Activated T-cell treated with anti-CD3 and anti-CD28 coated beads, Interleukin-2, amount 50 U/mL, for 24 hours (primary cell): ENCODE measurements around the gene HDGFL3.
"Not testable (repeated sequence)": the region's sequence is repeated elsewhere in the genome, so short reads cannot be mapped to it uniquely, and the experiment has no call there.

Source experiments
- DNase-seq: peaks from one replicate; pipeline ENCODE4 v3.0.0-alpha.2; 2020
- H3K27ac Mint-ChIP-seq: 2 replicates; pipeline ENCODE4 v1.8.0; 2020; ENCODE audit warnings: mild to moderate bottlenecking, mixed read lengths
- H3K27me3 Mint-ChIP-seq: 2 replicates; pipeline ENCODE4 v1.8.0; 2020; ENCODE audit warnings: mixed read lengths
- H3K36me3 Mint-ChIP-seq: 2 replicates; pipeline ENCODE4 v1.8.0; 2020; ENCODE audit warnings: low read depth, mixed read lengths
- H3K4me1 Mint-ChIP-seq: 2 replicates; pipeline ENCODE4 v1.8.0; 2020; ENCODE audit warnings: low read depth, mixed read lengths
- H3K4me3 Mint-ChIP-seq: 2 replicates; pipeline ENCODE4 v1.8.0; 2020; ENCODE audit warnings: mild to moderate bottlenecking, moderate library complexity, mixed read lengths
- H3K9me3 Mint-ChIP-seq: 2 replicates; pipeline ENCODE4 v1.8.0; 2020; ENCODE audit warnings: mixed read lengths

The HDGFL3 gene

DNA sequence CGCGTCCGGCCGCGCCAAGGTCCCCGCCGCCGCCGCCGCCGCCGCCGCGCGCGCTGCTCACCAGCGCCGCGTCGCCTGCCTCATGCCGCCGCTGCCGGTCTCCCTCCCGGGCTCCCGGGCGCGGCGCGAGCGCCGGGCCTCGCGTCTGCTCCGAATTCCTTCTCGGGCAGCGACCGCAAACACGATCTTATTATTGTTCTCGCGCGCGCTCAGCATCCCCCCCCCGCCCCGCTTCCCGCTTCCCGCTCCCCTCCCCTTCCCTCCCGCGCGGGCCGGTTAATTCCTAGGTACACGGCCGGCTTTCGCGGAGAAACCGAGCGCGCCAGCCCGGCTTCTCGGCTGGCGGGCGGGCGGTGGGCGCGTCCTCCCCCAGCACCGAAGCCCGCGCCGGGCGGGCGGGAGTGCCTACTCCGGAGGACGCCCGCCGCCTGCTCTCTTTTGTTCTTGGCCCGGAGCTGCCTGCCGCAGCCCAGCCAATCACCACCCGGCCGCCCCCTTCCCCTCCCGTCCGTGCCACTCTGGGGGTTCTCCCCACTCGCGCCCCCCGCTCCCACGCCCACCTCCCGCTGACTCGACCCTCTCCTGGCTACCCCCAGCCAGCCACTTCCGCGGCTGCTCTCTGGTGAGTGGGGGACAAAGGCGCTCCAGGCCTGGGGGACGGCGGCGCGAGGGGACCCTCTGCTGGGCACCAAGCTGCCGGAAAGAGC lies at the start of gene HDGFL3:
Gene HDGFL3 (minus strand): TSS at position 164 of the 707 bp plus-strand sequence. CDS start 409 bp downstream, outside the sequence.
- peak; percentile 52 for DNase-seq
- H3K4me3 Mint-ChIP-seq = peak within 1 kb of the TSS; percentile 79
- no peak within 1 kb of the TSS for H3K27ac Mint-ChIP-seq
- H3K4me1 Mint-ChIP-seq = peaks cover 8% of the 10 kb centered on the region
- peaks cover 40% of the 10 kb centered on the region for H3K27me3 Mint-ChIP-seq
- H3K36me3 Mint-ChIP-seq = peaks cover 2% of the 10 kb centered on the region
- H3K9me3 Mint-ChIP-seq = peaks cover 2% of the 10 kb centered on the region

DNA sequence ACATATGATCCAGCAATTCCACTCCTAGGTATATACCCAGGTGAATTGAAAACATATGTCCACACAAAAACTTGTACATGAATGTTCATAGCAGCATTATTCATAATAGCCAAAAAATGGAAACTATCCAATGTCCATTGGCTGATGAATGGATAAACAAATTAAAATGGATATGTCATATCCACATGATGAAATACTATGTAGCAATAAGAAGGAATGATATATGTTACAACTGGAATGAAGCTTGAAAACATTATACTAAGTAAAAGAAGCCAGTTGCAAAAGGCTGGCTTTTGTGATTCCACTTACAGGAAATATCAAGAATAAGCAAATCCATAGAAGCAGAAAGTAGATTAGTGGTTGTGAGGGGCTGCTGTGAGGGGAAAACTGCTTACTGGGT lies 43.2 kb upstream of the HDGFL3 start:
- no peaks in the 10 kb centered on the region for H3K4me1 Mint-ChIP-seq
- peaks cover 72% of the 10 kb centered on the region for H3K27me3 Mint-ChIP-seq
- no peak overlapping the region for H3K4me3 Mint-ChIP-seq
- no peaks in the 10 kb centered on the region for H3K36me3 Mint-ChIP-seq
- H3K27ac Mint-ChIP-seq = no peak overlapping the region
- no peaks in the 10 kb centered on the region for H3K9me3 Mint-ChIP-seq
- DNase-seq = no peak

DNA sequence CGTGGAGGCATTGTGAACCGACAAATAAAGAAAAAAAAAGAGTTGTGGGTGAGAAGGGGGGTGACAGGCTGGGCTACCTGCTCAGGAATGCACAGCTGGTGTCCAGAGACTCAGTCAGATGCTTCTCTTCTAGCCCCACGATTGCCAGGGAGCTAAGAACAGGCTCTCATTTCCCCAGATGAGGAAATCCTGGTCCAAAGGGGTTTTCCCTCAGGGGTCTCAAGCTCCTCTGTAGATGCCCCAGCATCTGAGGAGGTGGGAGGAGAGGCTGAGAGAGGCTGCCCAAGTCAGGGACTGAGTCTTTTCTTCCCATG lies 41.4 kb upstream of the HDGFL3 start:
- no peak overlapping the region for H3K4me3 Mint-ChIP-seq
- no peak overlapping the region for H3K27ac Mint-ChIP-seq
- no peak for DNase-seq
- H3K9me3 Mint-ChIP-seq = no peaks in the 10 kb centered on the region
- no peaks in the 10 kb centered on the region for H3K36me3 Mint-ChIP-seq
- peaks cover 65% of the 10 kb centered on the region for H3K27me3 Mint-ChIP-seq
- no peaks in the 10 kb centered on the region for H3K4me1 Mint-ChIP-seq

DNA sequence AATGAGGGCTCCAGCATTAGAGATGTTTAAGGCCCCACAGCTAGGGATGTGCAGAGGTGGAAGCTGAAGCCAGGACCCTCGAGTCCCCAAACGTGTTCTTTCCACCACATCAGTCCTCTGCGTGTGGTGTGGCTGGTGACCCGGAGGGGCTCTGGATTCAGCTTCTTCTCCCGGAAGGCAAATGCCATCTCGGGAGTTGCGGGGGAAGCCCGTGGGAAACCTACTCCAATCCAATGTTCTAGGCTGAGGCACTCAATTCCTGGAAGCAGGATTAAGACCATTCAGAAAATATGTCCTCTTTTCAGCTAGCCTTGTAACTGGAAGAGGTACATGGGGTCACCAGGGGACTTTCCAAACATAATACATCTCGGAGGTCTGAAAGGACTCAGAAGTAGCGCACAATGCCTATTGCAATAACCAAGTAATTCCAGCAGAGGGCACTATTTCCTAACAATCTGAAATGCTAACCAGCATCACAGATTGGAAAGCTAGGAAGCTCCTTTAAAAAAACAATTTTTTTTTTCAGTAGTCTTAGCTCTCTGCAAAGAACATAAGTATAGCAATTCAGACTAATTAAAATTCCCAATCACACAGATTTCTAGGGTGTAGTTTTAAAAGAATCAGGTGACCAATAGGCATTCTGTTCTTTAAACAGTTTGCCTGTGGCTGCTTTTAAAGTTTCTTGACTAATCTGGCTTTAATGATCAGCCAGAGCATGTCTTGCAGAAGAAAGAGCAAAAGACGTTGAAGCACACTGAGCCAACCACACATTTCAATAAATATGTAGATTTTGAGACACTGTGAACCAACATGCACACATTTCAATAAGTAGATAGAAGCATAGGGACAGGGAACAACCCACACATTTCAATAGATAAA lies 40.8 kb upstream of the HDGFL3 start:
- no peak for DNase-seq
- Mint-ChIP-seq H3K36me3 (no peaks in the 10 kb centered on the region), H3K4me3 (no peak overlapping the region), H3K27ac (no peak overlapping the region), H3K9me3 (no peaks in the 10 kb centered on the region), H3K4me1 (no peaks in the 10 kb centered on the region), H3K27me3 (peaks cover 65% of the 10 kb centered on the region)

DNA sequence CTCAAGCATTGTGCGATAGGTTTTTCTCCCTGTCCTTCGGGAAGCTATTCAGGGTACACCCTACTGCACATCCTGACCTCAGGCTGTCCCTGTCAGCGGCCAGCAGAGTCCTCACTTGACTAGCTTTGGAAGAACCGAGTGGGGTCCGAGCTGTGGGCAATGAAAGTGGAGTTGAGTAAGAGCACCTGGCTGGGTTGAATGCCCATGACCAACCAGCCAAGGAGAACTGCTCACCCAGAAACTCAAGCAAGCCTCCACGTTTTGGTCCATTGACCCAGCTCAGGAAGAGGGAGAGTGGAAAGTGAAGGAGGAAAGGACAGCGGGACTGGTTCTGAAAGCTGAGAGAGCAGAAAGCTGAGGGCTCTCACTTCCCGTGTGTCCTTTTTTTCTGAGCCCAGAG lies 36.0 kb upstream of the HDGFL3 start:
- Mint-ChIP-seq H3K9me3 (peaks cover 3% of the 10 kb centered on the region), H3K36me3 (no peaks in the 10 kb centered on the region), H3K27ac (no peak overlapping the region), H3K27me3 (peaks cover 36% of the 10 kb centered on the region), H3K4me1 (no peaks in the 10 kb centered on the region), H3K4me3 (no peak overlapping the region)
- no peak for DNase-seq

DNA sequence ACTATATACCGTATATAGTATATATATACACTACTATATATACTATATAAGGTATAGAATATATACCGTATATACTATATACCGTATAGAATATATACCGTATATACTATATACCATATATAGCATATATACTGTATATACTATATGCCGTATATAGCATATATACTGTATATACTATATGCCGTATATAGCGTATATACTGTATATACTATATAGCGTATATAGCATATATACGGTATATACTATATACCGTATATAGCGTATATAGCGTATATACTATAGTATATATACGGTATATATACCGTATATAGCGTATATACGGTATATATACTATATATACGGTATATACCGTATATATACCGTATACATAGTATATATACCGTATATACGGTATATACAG lies 22.6 kb upstream of the HDGFL3 start:
- Mint-ChIP-seq H3K27me3 (peaks cover 12% of the 10 kb centered on the region), H3K4me1 (no peaks in the 10 kb centered on the region), H3K36me3 (no peaks in the 10 kb centered on the region), H3K9me3 (no peaks in the 10 kb centered on the region), H3K27ac (no peak overlapping the region), H3K4me3 (no peak overlapping the region)
- no peak for DNase-seq

DNA sequence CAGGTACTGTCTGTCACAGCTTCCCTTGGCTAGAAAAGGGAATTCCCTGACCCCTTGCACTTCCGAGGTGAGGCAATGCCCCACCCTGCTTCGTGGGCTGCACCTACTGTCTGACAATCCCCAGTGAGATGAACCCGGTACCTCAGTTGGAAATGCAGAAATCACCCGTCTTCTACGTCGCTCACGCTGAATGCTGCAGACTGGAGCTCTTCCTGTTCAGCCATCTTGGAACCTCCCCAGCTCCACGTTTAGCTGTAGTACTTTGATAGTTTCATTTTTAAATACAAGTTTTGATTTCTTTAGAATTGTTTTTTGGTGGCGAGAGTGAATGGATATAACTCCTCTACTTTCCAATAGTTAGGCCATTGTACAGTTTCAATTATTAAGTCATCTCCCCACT lies 17.8 kb upstream of the HDGFL3 start:
- no peaks in the 10 kb centered on the region for H3K9me3 Mint-ChIP-seq
- H3K4me1 Mint-ChIP-seq = no peaks in the 10 kb centered on the region
- no peak for DNase-seq
- no peak overlapping the region for H3K4me3 Mint-ChIP-seq
- no peaks in the 10 kb centered on the region for H3K36me3 Mint-ChIP-seq
- H3K27ac Mint-ChIP-seq = no peak overlapping the region
- H3K27me3 Mint-ChIP-seq = peaks cover 17% of the 10 kb centered on the region

DNA sequence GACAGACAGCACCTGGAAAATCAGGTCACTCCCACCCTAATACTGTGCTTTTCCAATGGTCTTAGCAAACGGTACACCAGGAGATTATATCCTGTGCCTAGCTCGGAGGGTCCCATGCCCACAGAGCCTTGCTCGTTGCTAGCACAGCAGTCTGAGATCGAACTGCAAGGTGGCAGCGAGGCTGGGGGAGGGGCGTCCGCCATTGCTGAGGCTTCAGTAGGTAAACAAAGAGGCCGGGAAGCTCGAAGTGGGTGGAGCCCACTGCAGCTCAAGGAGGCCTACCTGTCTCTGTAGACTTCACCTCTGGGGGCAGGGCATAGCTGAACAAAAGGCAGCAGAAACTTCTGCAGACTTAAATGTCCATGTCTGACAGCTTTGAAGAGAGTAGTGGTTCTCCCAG lies 14.2 kb upstream of the HDGFL3 start:
- not testable (repeated sequence) for H3K4me1 Mint-ChIP-seq, H3K4me3 Mint-ChIP-seq, H3K36me3 Mint-ChIP-seq, DNase-seq, H3K9me3 Mint-ChIP-seq, H3K27ac Mint-ChIP-seq
- H3K27me3 Mint-ChIP-seq = peaks cover 36% of the 10 kb centered on the region

DNA sequence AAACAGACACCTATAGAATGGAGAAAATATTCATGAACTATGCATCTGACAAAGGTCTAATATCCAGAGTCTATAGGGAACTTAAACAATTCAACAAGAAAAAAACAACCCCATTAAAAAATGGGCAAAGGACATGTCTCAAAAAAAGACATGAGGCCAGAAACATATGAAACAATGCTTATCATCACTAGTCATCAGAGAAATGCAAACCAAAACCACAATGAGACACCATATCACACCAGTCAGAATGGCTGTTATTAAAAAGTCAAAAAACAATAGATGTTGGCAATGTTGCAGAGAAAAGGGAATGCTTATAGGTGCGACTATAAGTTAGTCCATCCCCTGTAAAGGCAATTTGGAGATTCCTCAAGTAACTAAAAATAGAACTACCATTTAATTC lies 11.4 kb upstream of the HDGFL3 start:
- peaks cover 51% of the 10 kb centered on the region for H3K27me3 Mint-ChIP-seq
- H3K4me1 Mint-ChIP-seq = peaks cover 3% of the 10 kb centered on the region
- no peak overlapping the region for H3K4me3 Mint-ChIP-seq
- H3K36me3 Mint-ChIP-seq = no peaks in the 10 kb centered on the region
- no peak for DNase-seq
- H3K9me3 Mint-ChIP-seq = peaks cover 3% of the 10 kb centered on the region
- no peak overlapping the region for H3K27ac Mint-ChIP-seq

DNA sequence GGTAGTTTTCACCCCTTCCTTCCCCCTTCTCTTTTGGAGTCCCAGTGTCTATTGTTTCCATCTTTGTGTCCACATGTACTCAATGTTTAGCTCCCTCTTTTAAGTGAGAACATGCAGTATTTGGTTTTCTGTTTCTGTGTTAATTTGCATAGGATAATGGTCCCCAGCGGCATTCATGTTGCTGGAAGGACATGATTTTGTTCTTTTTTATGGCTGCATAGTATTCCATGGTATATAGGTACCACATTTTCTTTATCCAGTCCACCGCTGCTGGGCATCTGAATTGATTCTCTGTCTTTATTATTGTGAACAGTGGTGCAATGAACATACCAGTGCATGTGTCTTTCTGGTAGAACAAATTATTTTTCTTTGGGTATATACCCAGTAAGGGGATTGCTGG lies 7.7 kb upstream of the HDGFL3 start:
- Mint-ChIP-seq H3K27me3 (peaks cover 52% of the 10 kb centered on the region), H3K27ac (no peak overlapping the region), H3K4me1 (peaks cover 3% of the 10 kb centered on the region), H3K9me3 (peaks cover 3% of the 10 kb centered on the region), H3K4me3 (no peak overlapping the region), H3K36me3 (no peaks in the 10 kb centered on the region)
- DNase-seq = no peak

DNA sequence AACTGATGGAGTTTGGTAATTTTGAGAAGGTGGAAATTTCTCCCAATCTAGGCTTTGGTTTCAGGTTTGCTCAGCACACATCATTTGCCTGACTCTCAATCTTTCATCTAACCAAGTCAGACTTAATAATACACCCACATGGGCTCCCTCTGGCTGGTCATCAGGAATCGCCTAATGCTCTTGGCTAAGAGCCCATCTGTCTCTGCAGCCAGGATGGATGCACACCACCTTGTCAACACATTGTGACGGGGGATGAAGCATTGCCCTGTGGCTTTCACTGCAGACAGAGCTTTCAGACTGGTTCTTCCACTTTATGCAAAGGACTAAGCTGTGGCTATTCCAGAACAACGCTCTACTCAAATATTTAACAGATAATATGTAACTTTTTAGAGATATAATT lies 3.0 kb upstream of the HDGFL3 start:
- Mint-ChIP-seq H3K4me1 (peaks cover 8% of the 10 kb centered on the region), H3K4me3 (no peak overlapping the region), H3K36me3 (peaks cover 2% of the 10 kb centered on the region), H3K27me3 (peaks cover 37% of the 10 kb centered on the region), H3K27ac (no peak overlapping the region), H3K9me3 (peaks cover 4% of the 10 kb centered on the region)
- no peak for DNase-seq

DNA sequence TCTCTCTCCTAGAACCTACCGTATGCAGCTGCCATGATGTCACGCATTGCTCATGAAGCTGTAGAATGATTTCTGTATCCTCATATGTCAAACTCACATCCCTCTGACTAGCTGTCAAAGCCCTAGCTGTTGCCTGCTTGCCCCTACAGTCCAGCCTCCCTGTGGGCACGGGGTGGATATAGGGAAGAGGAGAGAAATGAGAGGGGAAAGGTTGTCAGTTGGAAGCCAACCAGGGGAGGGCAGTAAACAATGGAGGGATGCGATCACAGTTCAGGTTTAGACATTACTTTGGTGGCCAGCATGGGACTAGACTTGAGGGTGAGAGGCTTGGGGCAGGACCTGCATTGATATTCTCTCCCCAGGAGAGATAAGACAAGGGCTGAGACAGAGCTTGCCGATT lies 1.7 kb upstream of the HDGFL3 start:
- Mint-ChIP-seq H3K4me1 (peaks cover 8% of the 10 kb centered on the region), H3K9me3 (peaks cover 2% of the 10 kb centered on the region), H3K27me3 (peaks cover 39% of the 10 kb centered on the region), H3K4me3 (no peak overlapping the region), H3K36me3 (peaks cover 2% of the 10 kb centered on the region), H3K27ac (no peak overlapping the region)
- no peak for DNase-seq

DNA sequence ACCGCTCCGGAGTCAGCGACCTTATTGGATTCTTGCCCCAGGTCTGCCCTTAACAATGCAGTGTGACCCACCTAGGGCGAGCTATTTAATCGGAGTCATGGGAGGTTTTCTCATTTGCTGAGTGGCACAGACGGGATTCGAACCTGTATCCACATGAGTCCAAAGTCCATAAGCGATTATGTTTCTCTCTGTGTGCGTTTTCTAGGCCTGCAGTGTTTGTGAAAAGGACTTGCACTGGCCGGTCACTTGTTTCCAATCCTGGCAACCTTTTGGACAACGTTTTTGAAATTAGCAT lies 691 bp upstream of the HDGFL3 start:
- peaks cover 8% of the 10 kb centered on the region for H3K4me1 Mint-ChIP-seq
- no peak overlapping the region for H3K27ac Mint-ChIP-seq
- H3K27me3 Mint-ChIP-seq = peaks cover 36% of the 10 kb centered on the region
- H3K9me3 Mint-ChIP-seq = peaks cover 2% of the 10 kb centered on the region
- no peak overlapping the region for H3K4me3 Mint-ChIP-seq
- peaks cover 2% of the 10 kb centered on the region for H3K36me3 Mint-ChIP-seq
- no peak for DNase-seq

DNA sequence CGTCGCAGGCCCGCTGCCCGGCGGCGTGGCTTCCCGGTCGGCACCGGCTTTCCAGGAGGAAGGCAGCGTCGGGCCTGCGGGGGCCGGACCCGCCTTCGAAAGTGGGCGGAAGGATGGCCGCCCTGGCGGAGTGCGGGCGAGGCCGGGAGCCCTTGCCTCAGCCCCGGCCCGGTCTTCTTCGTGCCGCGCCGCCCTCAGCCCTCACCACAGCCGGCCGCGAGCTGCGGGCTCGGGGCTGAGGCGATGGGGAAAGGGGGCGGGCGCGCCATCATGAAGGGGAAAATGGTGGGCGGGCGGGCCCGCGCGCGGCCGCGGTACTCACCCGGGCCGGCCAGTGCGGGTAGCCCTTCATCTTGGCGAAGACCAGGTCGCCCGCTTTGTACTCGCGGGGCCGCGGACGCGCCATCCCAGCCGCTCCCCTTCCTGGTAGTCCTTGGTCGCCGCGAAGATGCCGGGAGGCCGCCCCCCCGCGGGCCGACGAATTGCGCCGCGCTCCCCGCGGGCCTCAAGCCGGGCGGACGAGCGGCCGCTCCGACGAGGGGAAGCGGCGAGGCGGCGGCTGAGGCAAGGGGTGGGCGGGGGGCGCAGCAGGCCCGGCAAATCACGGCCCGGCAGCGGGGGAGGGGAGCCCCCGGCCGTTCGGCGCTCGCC lies 489 bp downstream of the HDGFL3 start:
- H3K27me3 Mint-ChIP-seq = peaks cover 40% of the 10 kb centered on the region
- H3K9me3 Mint-ChIP-seq = peaks cover 2% of the 10 kb centered on the region
- no peak overlapping the region for H3K4me3 Mint-ChIP-seq
- DNase-seq = peak; percentile 43
- H3K27ac Mint-ChIP-seq = no peak overlapping the region
- peaks cover 8% of the 10 kb centered on the region for H3K4me1 Mint-ChIP-seq
- peaks cover 2% of the 10 kb centered on the region for H3K36me3 Mint-ChIP-seq

DNA sequence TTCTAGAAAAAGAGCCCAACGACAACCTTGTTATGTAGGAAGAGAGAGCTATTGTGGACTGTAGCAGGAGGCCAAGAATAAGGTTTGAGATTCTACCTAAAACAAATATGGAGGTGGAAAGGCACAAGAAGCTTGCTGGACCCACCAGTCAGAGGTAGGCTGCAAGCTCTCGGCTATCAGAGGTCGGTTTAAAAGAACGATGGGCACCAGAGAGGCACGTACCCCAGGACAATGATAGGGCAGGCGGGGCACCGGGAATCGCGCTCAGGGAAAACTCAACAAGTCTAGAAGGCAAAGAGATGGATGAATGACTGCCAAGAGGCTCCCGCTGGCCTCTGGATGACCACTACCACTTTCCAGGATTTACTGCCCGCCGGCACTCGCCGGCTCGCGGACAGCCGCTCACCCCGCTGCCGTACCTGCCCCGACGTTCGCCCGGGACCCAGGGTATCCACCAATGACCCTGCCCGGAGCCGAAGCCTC lies 1.1 kb downstream of the HDGFL3 start:
- Mint-ChIP-seq H3K36me3 (peaks cover 2% of the 10 kb centered on the region), H3K4me1 (peaks cover 8% of the 10 kb centered on the region), H3K27ac (peak overlapping the region; percentile 59), H3K4me3 (peak overlapping the region; percentile 79), H3K27me3 (peaks cover 45% of the 10 kb centered on the region), H3K9me3 (peaks cover 2% of the 10 kb centered on the region)
- DNase-seq = no peak
